Measurements from ENCODE around the gene PGM2L1. TPM values are rescaled to one million over a fixed set of nuclear protein-coding genes. Genes with fewer than 3 reads are reported as not detected.

PGM2L1 gene
- total RNA-seq, 2 experiments from 2014 or later: 8.8 to 11.0 TPM

DNA sequence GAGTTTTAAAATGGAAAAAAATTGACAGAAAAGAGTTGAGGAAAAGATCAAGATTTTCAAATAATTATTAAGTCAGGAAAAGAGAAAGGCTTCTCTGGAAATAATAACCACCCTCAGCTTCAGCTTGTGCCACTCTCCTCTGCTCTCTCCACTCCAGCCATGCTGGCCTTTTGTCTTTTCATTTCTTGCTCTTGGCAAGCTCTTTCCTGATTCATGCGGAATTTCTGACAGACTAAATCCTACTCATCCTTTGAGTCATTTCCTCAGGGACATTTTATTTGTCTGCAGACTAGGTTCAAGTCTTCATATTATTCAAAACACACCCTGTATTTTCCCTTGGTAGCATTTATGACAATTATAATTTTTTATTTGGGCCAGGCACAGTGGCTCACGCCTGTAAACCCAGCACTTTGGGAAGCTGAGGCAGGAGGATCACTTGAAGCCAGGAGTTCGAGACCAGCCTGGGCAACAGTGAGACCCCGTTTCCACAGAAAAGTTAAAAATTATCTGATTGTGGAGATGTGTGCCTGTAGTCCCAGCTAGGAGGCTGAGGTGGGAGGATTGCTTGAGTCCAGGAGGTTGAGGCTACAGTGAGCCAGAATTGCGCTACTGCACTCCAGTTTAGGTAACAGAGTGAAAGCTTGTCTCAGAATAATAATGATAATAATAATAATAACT, 79.0 kb downstream of the PGM2L1 start:
- Mint-ChIP-seq H3K27ac (no peak overlapping the region), H3K4me1 (no peaks in the 10 kb centered on the region), H3K27me3 (no peaks in the 10 kb centered on the region), H3K4me3 (no peak overlapping the region), H3K9me3 (ENCODE audit: low read depth) (peaks cover 17% of the 10 kb centered on the region), H3K36me3 (ENCODE audit: low read depth) (peaks cover 4% of the 10 kb centered on the region)
- intact Hi-C loops (cut with DNase I, micrococcal nuclease): no loop called here
- DNase-seq (no peak), ATAC-seq (no peak)
- CTCF ChIA-PET: interaction anchor here (0.9 to 2.5 kb wide), 4 partner anchors 11 to 130 kb away, joined by 3 to 9 read pairs (median 4); no protein-coding TSS in a partner anchor
- POLR2A ChIA-PET: no interaction called here

DNA sequence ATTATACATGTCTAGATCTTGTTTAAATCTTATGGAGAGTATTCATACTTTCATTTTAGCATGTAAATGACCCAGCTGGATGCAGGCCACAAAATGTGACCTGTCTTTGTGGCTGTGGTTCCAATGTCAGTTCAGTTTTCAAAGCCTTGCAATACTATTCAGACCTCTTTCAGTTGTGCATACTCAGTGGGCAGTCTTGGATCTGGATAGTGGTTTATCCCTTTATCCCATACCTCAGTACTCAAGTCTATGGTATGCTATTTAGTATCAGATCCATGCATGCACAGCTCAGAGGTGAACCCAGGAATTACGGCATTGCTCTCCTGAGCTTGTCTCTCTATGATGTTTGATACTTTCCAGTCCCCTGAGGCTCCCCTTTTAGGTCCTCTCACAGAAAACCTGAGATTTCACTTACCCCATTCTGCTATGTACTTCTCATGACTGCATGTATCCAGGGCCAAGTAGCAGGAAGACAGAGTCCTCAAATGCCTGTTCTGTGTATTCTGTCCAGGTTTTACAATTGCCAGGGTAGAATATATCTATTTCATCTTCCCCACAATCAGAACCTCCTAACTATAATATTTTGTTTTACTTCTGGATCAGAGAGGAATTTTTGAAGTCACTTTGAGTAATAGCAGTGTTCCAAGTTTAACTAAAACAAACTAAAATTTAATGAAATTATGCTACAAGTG, 79.8 kb downstream of the PGM2L1 start:
- no peak overlapping the region for H3K4me3 Mint-ChIP-seq
- intact Hi-C loops (cut with DNase I, micrococcal nuclease): no loop called here
- POLR2A ChIA-PET: no interaction called here
- no peak overlapping the region for H3K27ac Mint-ChIP-seq
- peaks cover 4% of the 10 kb centered on the region for H3K36me3 Mint-ChIP-seq (ENCODE audit: low read depth)
- DNase-seq (no peak), ATAC-seq (no peak)
- H3K27me3 Mint-ChIP-seq: no peaks in the 10 kb centered on the region
- H3K9me3 Mint-ChIP-seq (ENCODE audit: low read depth): peaks cover 17% of the 10 kb centered on the region
- CTCF ChIA-PET: interaction anchor here (0.8 to 1.5 kb wide), 4 partner anchors 10 to 131 kb away, joined by 3 to 4 read pairs (median 3); no protein-coding TSS in a partner anchor
- no peaks in the 10 kb centered on the region for H3K4me1 Mint-ChIP-seq

DNA sequence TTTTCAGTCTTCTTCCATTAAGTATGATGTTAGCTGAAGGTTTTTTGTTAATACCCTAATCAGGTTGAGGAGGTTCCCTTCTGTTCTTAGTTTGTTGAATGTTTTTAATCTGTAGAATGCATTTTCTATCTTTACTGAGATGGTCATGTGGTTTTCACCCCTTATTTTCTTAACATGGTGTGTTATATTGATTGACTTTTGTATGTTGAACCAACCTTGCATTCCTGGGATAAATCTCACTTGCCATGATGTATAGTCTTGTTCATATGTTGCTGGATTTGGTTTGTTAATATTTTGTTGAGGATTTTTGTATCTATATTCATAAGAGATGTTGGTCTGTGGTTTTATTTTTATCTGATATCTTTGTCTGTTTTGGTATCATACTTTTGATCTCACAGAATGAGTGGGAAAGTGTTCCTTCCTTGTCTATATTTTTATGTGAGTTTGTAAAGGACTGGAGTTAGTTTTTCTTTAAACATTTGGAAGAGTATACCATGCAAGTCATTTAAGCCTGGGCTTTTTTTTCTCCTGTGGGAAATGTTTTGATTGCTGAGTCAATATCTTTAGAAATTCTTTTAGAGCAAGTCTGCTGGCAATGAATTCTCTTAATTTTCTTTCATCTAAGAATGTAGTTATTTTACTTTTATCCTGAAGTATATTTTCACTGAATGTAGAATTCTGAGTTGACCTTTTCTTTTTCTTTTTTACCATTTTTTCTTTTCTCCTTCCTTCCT, 81.3 kb downstream of the PGM2L1 start:
- Mint-ChIP-seq H3K9me3 (ENCODE audit: low read depth) (peaks cover 19% of the 10 kb centered on the region), H3K27ac (no peak overlapping the region), H3K4me3 (no peak overlapping the region), H3K36me3 (ENCODE audit: low read depth) (peaks cover 4% of the 10 kb centered on the region), H3K4me1 (no peaks in the 10 kb centered on the region), H3K27me3 (peaks cover 4% of the 10 kb centered on the region)
- ChIA-PET POLR2A (no interaction called here), CTCF (interaction anchor here (0.8 kb wide), 1 partner anchor 61 kb away, joined by 3 read pairs; no protein-coding TSS in a partner anchor)
- no peak for DNase-seq
- intact Hi-C loops (cut with DNase I, micrococcal nuclease): no loop called here
- no peak for ATAC-seq

DNA sequence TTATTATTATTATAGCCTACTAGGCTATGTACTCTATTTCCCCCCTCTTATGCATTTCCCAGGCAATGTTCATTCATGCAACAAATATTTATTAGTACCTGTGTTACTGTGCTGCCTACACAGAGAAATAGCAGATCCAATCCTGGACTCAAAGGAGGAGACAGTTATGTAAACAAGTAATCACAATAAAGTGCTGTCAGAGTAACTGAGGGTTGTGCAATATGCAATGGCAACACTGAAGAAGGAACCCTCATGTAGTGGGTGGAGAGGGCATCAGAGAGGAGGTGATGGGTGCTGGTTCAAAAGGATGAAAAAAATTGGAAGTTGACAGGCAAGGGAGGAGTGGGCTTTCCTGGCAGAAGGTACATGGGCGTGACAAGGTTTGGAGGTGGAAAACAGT, 85.9 kb downstream of the PGM2L1 start:
- peaks cover 7% of the 10 kb centered on the region for H3K4me1 Mint-ChIP-seq
- no peak overlapping the region for H3K4me3 Mint-ChIP-seq
- ATAC-seq (no peak), DNase-seq (no peak)
- intact Hi-C loops (cut with DNase I, micrococcal nuclease): no loop called here
- H3K27ac Mint-ChIP-seq: no peak overlapping the region
- peaks cover 12% of the 10 kb centered on the region for H3K9me3 Mint-ChIP-seq (ENCODE audit: low read depth)
- H3K36me3 Mint-ChIP-seq (ENCODE audit: low read depth): peaks cover under 1% of the 10 kb centered on the region
- ChIA-PET CTCF (interaction anchor here (1.2 to 1.3 kb wide), 3 partner anchors 9 to 136 kb away, joined by 3 to 6 read pairs (median 5); no protein-coding TSS in a partner anchor), POLR2A (no interaction called here)
- peaks cover 27% of the 10 kb centered on the region for H3K27me3 Mint-ChIP-seq

DNA sequence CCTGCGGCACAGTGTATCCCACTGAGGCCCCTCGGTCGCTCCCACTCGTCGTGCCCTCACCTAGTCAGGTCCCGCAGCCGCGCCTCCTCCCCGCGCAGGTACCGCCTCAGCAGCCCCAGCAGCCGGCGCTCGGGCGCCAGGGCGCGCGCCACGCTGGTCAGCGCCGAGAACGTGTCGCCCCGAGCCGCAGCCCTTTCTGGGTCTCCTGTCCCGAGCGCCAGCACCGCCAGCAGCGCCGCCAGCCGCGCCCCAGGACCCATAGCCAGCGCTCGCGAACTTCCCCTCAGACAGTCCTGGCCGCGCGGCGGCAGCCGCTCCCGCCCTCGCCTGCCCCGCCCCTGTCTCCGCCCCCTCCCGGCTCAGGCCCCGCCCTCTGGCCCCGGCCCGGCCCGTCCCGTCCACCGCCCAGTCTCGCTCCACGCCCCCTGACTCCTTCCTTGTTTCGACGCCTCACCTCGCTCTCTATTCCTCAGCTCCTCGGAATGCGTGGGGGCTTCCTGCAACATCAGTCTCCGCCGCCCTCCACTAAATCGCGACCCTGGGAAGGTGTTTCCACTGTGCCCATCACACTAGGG, 86.8 kb downstream of the PGM2L1 start, which contains the start of gene P4HA3:
TSS of gene P4HA3 (minus strand) at position 289 of the 575 bp plus-strand sequence. CDS start at position 260, 29 bp downstream.
- Mint-ChIP-seq H3K36me3 (ENCODE audit: low read depth) (no peaks in the 10 kb centered on the region), H3K4me3 (peak within 1 kb of the TSS; percentile 57), H3K27ac (no peak within 1 kb of the TSS), H3K27me3 (peaks cover 31% of the 10 kb centered on the region), H3K9me3 (ENCODE audit: low read depth) (peaks cover 5% of the 10 kb centered on the region), H3K4me1 (peaks cover 7% of the 10 kb centered on the region)
- intact Hi-C loops (cut with DNase I, micrococcal nuclease): no loop called here
- ChIA-PET POLR2A (no interaction called here), CTCF (interaction anchor here (1.3 to 1.9 kb wide), 2 partner anchors 10 to 56 kb away, joined by 5 to 6 read pairs; no protein-coding TSS in a partner anchor)
- ATAC-seq (peak; percentile 98), DNase-seq (peak; percentile 80)

DNA sequence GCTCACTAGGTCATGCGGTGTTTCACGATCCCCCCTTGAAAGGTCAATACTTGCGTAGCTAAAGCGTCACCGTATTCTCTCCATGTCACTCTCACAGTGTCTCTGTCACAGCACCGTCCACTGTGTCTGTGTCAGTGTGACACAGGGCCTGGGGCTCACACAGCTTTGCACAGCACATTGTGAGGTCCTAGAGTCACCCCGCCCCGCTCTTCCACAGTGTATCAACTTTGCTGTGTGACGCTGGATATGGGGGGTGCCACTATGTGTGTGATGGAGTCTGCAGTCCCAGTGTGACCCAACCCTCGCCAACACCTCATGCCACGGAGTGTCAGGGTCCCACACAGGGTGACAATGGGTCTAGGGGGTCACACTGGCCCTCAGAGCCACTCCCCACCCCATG, 87.4 kb downstream of the PGM2L1 start:
- no peak overlapping the region for H3K27ac Mint-ChIP-seq
- peaks cover 5% of the 10 kb centered on the region for H3K9me3 Mint-ChIP-seq (ENCODE audit: low read depth)
- ATAC-seq (peak; percentile 10), DNase-seq (no peak)
- POLR2A ChIA-PET: no interaction called here
- peaks cover 34% of the 10 kb centered on the region for H3K27me3 Mint-ChIP-seq
- H3K36me3 Mint-ChIP-seq (ENCODE audit: low read depth): no peaks in the 10 kb centered on the region
- peak overlapping the region; percentile 57 for H3K4me3 Mint-ChIP-seq
- CTCF ChIA-PET: interaction anchor here (0.6 to 2.0 kb wide), 5 partner anchors 11 to 1464 kb away, joined by 3 to 9 read pairs (median 3); no protein-coding TSS in a partner anchor
- intact Hi-C loops (cut with DNase I, micrococcal nuclease): no loop called here
- peaks cover 7% of the 10 kb centered on the region for H3K4me1 Mint-ChIP-seq

DNA sequence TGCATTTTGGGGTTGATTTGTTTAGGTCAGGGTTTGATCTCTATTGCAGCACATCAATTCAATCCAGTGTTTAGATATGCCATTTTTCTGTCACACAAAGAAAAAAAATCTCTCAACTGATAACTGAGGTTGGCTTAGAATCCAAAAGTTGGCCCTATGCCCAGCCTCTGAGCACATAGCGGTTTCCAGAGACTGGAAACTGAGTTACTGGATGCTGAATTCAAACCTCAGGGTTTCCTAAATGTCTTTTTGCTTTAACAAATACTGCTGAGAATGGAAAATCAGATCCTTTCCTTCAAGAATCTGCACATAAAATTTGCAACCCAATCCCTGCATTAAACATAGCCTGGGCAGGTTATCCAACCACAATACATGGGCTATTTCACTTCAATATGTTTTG, 90.8 kb downstream of the PGM2L1 start:
- H3K9me3 Mint-ChIP-seq (ENCODE audit: low read depth): peaks cover 2% of the 10 kb centered on the region
- ChIA-PET POLR2A (no interaction called here), CTCF (no interaction called here)
- no peak overlapping the region for H3K27ac Mint-ChIP-seq
- H3K27me3 Mint-ChIP-seq: peaks cover 38% of the 10 kb centered on the region
- H3K4me3 Mint-ChIP-seq: no peak overlapping the region
- ATAC-seq (no peak), DNase-seq (no peak)
- H3K4me1 Mint-ChIP-seq: peaks cover 7% of the 10 kb centered on the region
- H3K36me3 Mint-ChIP-seq (ENCODE audit: low read depth): no peaks in the 10 kb centered on the region
- intact Hi-C loops (cut with DNase I, micrococcal nuclease): loop anchor here in 1 of 2 experiments (10.0 kb wide), 1 partner anchor 343 kb away; no protein-coding TSS in a partner anchor

DNA sequence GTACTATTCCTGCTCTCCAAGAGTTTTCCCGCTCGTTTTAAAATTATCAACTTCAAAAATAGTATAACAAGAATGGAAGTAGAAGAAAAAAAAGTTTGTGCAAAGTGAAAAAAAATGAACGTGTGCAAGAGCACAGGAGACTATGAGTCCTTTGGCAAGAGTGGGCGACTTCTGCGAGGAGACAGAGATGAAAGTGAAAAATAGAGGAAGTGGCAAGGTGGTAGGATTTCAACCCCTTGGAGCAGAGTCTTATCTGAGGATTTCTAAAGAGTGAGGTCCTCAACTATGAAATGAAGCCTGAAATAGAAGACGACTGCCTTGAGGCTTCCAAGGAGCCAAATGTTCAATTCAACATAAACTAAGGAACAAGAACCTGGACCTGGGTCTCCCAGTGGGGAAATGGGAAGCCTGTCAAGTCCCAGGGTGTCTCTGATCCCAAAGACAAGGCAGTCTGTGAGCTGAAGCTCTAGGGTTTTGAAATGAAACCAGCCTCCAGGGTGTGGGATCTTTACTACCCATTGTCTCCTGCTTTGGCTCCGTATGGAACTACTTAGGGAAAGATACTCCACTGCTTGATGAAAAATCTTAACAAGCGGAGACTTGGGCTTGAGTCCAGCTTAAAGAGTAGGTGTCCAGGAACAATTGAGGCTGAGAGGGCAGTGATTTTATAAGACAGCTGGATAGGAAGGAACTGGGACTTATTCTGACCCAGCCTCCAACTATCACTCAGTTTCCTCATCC, 91.6 kb downstream of the PGM2L1 start:
- intact Hi-C loops (cut with DNase I, micrococcal nuclease): loop anchor here in 1 of 2 experiments (10.0 kb wide), 1 partner anchor 342 kb away; no protein-coding TSS in a partner anchor
- Mint-ChIP-seq H3K4me3 (no peak overlapping the region), H3K27ac (no peak overlapping the region), H3K27me3 (peaks cover 32% of the 10 kb centered on the region), H3K9me3 (ENCODE audit: low read depth) (no peaks in the 10 kb centered on the region), H3K36me3 (ENCODE audit: low read depth) (no peaks in the 10 kb centered on the region), H3K4me1 (peaks cover 3% of the 10 kb centered on the region)
- DNase-seq: no peak
- CTCF ChIA-PET: interaction anchor here (0.7 to 2.0 kb wide), 2 partner anchors 14 to 326 kb away, joined by 3 to 9 read pairs; no protein-coding TSS in a partner anchor
- POLR2A ChIA-PET: no interaction called here
- ATAC-seq: no peak

DNA sequence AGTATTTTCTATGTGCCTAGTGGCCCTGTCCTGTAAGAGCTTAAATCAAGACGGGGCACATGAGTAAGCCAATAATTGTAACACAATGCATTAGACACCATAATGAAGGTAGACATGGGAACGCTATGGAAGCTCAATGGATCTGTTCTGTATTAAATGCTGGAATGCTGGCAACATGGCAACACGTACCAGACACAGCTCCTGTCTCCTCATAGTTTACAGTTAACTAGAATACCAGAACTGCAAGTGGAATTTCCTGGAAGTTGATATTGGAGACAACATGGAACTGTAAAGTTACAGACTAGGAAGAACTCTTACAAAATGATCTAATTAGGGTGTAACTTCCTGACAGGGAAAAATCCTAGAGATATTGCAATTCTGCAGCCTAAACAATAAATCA, 99.2 kb downstream of the PGM2L1 start:
- ChIA-PET CTCF (interaction anchor here (3.6 kb wide), 1 partner anchor 22 kb away, joined by 20 read pairs; no protein-coding TSS in a partner anchor), POLR2A (no interaction called here)
- Mint-ChIP-seq H3K4me3 (no peak overlapping the region), H3K36me3 (ENCODE audit: low read depth) (no peaks in the 10 kb centered on the region), H3K27me3 (no peaks in the 10 kb centered on the region), H3K27ac (no peak overlapping the region), H3K9me3 (ENCODE audit: low read depth) (no peaks in the 10 kb centered on the region), H3K4me1 (peaks cover 7% of the 10 kb centered on the region)
- ATAC-seq (no peak), DNase-seq (no peak)
- intact Hi-C loops (cut with DNase I, micrococcal nuclease): no loop called here

DNA sequence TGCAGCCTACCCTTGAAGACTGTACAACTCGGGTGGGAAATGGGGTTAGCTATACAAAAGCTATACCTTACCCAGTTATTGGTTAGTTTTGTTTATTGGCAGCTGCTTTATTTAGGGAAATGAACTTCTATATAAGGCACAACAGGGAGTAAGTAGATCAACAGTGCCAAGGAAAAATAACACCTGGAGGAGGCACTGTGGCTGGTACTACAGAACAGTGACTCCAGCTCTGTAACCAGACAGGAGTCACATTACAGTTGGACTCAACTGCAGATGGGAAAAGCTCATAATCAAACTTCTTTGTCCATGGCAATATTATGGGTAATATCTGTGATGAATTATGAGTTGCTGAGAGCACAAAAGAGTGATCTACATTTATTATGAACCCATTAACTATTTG, 100.7 kb downstream of the PGM2L1 start:
- no peak for ATAC-seq
- no peaks in the 10 kb centered on the region for H3K36me3 Mint-ChIP-seq (ENCODE audit: low read depth)
- no peak overlapping the region for H3K27ac Mint-ChIP-seq
- peaks cover 5% of the 10 kb centered on the region for H3K27me3 Mint-ChIP-seq
- peaks cover 7% of the 10 kb centered on the region for H3K4me1 Mint-ChIP-seq
- POLR2A ChIA-PET: no interaction called here
- CTCF ChIA-PET: interaction anchor here (0.7 to 3.6 kb wide), 3 partner anchors 24 to 78 kb away, joined by 3 to 20 read pairs (median 3); no protein-coding TSS in a partner anchor
- no peak for DNase-seq
- intact Hi-C loops (cut with DNase I, micrococcal nuclease): no loop called here
- H3K9me3 Mint-ChIP-seq (ENCODE audit: low read depth): no peaks in the 10 kb centered on the region
- no peak overlapping the region for H3K4me3 Mint-ChIP-seq

Data from activated CD4-positive, alpha-beta T cell treated with anti-CD3 and anti-CD28 coated beads for 36 hours (primary cell).